Dedifferentiated amniotic fluid mesenchymal stem cell (primary cell): ENCODE measurements around the gene EIF4B.

Source experiments
- DNase-seq: peaks from one replicate; pipeline ENCODE4 v3.0.0-alpha.2; 2016; ENCODE audit errors: extremely low spot score

EIF4B gene

DNA sequence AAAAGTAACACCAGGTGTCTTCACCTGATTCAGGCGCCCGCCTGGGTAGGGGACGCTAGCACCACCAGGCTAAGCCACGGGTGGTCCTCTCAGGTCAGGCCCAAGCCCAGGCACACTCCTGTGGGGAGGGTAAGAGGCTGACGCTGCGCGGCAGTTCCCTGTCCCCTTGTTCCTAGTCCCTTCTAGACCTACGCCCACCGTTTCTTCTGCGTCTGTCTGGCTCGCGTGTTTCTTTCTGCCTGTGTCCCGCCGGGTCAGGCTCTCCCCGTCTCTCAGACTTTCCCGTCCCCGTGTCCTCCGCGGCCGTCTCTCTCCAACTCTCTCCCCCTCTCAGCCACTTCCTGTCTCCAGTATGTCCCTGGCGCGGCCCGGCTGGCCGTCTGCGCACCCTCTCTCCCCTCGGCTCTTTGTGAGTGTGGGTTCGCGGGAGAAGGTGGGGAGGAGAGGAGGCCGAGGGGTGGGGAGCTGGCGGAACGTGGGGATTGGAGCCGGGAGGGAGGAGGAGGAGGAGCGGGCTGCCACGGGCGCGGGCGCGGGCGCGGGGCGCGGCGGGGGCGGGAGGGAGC, 40.5 kb downstream of the EIF4B start:
- peak; percentile 73 for DNase-seq

DNA sequence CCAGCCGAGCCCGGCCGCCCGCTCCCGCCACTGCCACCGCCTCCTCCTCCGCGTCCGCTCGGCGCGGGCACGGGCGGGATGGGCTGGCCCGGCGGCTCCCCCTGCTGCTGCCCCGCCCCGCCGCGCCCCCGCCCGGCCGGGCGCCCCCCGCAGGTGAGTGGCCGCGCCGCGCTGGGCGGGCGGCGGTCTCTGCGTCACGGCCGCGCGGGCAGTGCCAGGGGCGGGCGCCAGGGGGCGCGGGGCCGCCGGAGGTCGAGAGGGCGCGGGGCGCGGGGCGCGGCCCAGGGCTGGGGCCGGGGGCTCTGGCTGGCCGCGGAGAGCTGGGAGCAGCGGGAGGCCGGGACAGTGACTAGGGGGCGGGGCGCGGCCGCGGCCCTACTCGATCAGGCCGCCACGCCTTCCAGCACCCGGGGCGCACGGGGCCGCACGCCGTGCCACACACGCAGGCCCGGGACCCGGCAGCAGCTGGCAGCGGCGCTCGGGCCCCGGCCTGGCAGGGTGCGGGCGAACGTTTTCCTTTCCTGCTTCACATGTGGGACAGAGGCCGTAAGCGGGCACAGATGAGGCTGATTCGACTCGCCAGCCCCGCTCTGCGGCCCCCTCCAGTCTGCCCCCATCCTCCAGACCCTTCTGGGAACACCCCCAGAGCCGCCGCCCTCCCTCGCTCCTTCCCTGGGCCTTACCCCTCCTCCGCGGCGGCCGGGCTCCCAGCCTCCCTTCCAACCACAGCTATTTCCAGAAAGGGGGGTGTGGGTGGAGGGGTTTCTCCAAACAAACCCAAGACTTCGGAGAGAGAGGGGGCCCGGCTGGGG, 41.2 kb downstream of the EIF4B start:
- peak; percentile 69 for DNase-seq

DNA sequence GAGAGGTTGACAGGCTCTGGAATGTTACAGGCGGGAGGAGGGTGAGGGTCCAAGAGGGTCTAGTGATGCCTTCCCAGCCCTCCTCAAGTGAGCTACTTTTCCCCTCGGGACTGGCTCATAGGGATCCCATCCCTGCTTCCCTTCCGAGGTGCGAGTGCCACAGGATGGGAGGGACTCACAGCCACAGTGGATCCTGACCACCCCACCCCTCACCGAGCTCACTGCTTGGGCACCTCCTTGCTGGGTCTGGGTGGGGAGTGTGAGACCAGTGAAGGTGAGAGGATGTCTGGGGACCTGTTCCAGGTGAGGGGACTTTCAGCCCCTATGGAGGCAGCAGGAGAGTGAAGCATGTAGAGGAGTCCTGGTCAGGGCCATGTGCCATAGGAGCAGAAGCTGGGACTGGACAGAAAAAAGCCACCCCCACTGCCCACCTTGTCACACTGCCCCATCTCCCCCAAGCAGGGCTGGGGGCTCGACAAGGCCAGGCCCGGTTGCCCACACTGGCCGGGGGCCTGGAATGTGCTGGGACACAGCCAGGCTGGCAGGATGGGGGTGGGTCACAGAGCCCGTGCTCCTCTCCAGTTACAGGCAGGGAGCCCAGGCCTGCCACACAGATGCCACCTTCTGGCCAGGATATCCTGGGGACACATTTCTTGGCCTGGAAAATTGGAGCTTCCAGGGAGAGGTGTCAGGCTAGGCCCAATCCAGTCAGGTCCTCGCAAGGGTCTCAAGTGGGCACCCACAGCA, 42.0 kb downstream of the EIF4B start:
- DNase-seq: no peak

DNA sequence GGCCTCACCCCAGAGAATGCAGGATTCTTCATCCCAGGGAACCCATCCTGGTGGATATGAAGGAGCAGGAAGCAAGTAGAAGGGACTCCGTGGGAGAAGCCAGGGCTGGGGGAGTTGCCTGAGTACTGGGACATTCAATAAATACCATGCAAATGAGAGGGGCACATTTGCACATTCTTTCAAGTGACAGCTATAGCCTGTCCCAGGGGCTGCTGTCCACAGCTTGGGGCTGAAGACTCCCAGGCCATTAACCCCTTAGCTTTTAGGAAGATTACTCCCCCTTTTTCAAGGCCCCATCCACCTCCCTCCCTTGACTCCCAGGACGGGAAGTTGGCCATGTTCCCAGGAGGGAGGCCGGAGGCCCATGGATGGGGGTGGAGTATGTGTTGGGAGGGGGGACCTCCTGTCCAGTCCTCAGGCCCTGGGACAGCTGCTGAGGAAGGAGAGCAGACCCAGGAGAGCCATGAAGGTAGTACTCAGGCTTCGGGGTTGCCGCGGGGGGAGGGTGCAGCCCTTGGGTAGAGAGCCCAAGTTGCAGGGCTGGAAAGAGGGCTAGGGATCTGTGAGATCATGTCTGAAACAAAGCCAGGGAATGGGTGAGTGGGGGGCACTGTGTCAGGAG, 42.6 kb downstream of the EIF4B start:
- no peak for DNase-seq

DNA sequence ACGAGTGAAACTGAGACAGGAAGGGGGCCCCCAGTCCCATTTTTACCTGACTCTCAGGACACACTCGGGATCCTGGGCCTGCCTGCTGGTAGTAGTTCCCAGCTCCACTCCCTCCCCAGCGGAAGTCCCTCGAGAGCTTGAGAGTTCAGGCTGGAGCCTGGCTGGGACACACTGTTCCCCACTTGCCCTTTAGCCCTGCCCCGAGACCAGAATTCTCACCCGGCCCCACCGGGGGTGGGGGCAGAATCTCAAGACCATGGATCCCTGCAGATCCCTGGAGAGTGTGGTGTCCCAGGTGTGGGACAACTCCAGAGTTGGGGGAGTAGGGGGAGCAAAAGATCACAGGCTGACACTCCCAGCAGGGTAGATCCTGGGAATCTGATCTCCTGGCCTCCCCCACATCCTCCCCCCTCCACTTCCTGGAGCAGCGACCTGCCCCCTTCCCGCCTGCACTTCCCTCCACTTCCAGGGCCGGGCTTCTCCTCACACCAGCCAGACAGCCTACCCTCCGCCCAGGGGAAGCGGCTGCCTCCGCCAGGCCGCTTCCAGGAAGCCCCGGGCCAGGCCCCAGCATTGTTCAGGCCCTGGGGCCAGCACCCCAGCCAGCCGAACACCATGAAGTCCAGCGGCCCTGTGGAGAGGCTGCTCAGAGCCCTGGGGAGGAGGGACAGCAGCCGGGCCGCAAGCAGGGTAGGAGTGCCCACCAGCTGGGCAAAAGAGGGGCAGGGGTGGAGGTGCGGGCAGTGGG, 43.5 kb downstream of the EIF4B start, which contains the start of gene TNS2:
Gene TNS2, plus strand, starts transcription at position 495 of the 748 bp plus-strand sequence. Its CDS starts 121 bp downstream, at position 616.
- DNase-seq: peak; percentile 27

DNA sequence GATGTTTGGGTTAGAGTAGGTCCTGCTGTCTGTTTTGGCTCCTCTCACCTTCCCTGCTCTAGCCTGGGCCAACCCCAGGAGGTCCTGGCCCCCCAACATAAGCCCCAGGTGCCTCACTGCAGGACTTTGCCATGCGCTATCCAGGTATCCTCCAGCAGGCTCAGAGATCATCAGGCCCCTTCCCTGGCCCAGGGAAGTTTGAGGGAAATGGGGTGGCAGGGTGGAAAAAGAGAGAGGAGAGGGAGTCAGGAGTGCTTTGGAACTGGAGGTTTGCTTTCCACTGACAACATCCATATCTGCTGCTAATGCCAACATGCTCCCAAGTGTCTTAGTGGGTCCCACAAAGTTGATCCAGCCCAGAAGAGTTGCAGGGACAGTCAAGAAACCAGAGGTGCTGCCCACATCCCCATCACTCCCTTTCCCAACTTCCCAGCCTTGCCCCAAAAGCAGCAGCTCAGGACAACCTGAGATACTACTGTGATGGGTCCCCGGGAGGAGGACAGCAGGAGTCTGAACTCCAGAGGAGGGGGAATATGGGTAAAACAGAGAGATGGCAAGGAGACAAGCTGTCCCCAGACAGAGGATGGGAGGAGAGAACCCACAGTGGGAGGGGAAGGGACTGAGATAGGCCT, 44.3 kb downstream of the EIF4B start:
- DNase-seq: no peak

DNA sequence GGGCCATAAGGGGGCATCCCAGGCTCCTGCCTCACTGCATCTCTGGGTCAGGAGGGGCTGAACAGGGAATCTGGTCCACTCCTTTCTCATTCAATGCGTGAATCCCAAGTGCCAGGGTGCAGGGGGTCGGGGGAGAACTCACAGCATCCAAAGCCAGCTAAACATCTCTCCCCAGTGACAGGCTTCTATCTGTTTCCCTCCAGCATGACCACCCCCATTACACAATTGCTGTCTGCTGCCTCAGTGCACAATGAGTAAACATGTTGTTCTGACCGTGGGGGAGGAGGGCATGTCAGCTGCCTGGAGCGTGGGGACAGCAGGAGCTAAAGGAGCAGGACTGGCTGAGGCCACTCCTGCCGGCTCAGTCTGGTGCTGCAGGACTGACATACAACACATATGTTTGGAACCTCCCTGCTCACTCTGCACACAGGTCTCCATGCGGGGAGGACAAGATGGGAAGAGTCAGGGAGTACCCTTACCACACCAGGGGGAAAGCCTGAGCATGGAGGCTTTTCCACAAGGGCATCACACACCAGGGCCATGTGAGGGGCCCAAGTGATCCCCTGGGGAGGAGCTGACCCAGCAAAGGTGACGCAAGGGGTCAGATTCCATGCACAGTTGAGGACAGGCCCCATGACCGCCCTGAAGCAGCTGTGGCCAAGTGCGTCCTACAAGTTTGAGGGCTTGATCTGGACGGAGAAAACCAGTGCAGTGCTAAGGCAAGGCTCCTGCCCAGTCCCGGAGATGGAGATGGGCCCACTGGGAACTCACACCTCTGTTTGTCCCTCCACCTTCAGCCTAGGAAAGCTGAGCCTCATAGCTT, 45.0 kb downstream of the EIF4B start:
- peak; percentile 26 for DNase-seq

DNA sequence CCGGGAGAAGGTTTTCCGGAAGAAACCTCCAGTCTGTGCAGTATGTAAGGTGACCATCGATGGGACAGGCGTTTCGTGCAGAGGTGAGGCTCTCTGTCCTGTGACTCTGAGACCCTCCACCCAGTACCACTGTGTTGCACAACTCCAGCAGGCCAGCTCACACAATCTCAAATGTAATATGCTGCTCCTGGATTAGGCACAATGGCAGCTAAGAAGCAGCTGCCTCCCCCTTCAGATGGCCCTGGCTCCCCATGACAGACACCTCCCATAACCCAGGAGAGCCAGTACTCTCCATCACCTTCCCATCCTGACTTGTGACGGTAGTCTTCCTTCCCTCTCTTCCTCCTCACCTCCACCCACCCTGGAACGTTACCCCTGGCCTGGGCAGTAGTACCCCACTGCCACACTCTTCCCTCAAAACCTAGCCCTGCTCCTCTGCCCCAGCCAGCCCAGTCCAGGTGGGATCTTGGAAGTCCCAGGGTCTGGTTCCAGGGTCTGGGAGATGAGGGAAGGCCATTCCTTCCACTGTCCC, 45.7 kb downstream of the EIF4B start:
- DNase-seq: no peak

DNA sequence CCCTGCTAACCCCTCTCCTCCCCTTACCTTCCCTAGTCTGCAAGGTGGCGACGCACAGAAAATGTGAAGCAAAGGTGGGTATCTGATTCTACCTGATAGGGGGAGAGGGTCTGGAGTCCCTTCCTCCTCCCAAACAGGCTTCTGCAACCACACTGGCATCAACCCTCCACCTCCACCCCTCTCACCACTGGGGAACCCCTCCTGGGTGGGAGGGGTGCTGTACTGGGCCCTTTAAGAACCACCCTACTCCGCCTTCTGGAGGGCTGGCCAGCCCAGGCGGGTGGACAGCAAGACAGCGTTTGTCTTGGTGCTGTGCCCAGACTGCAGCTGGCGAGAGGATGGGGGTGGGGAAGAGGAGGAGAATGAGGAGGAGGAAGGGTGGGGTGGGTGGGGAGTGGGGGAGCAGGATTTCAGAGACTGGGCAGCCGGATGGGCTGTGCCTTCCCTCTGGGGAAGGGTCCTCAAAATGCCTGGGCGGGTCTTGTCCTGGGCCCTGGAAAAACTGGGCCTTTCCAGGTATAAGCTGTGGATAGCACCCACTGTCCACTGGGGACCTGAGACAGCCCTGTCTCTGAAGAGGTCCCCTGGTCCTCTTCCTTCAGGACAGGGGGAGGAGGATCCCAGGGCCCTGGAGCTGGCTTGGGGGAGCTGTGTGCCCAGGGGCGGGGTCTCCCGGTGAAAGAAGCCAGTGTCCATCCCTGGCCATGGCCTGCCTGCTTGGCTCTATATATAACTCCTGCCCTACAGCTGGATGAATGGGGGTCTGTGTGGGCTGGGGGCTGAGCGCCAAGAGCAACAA, 46.4 kb downstream of the EIF4B start:
- DNase-seq: peak; percentile 71

DNA sequence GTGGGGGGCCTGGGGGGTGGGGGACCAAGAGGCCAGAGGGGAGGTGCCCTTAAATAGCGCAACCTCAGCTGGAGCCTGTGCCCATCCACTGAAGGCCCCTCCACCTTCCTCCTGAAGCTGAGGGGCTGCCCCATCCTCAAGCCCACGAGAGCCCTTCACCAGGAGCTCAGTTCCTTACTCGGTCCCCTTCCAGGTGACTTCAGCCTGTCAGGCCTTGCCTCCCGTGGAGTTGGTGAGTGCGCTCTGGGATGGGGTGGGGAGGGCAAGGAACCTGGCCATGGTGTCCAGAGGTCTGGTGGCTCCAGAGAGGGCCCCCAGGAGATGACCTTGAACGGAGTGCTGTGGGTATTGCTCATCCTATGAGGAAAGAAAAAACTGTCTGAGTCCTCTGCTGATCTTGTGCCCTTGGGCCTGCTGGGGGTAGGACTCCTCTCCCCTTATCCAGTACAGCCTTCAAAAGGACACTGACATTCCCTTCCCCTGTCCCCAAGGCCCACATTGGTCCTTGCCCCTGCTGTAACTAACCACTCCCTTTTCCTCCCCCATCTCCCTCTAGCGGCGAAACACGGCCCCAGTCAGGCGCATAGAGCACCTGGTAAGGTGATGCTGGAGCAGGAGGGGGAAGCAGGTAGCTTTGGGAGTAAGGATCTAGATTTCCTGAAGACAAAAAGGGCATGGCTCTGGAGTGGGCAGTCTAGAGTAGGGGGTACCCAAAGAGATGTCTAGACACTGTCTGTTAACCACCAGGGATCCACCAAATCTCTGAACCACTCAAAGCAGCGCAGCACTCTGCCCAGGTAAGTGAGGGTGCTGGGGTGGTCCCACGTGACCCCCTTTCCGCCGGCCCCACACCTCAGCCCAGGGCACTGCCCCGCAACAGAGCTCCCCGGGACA, 47.2 kb downstream of the EIF4B start:
- no peak for DNase-seq

DNA sequence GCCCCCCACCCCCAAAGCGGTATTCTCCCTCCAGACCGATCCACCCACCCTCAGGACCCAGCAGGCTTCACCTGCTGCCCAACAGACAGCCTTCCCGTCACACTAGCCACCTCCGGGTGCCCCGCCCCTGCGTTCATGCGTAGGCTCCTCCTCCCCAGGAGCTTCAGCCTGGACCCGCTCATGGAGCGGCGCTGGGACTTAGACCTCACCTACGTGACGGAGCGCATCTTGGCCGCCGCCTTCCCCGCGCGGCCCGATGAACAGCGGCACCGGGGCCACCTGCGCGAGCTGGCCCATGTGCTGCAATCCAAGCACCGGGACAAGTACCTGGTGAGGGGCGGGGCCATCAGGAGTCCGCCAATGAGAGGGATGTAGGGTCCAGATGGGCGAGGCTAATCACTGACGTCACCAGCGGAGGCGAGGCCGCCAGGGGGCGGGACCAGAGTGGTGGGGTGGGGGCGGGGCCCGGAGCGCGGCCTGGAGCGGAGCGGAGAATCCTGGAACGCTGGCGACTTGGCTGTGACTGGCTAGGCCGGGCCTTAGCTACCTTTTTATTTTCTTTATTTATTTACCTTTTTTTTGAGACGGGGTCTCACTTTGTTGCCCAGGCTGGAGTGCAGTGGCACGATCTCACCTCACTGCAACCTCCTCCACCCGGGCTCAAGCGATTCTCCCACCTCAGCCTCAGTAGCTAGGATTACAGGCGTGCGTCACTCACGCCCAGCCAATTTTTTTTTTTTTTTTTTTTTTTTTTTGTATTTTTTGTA, 48.0 kb downstream of the EIF4B start:
- DNase-seq: no peak

DNA sequence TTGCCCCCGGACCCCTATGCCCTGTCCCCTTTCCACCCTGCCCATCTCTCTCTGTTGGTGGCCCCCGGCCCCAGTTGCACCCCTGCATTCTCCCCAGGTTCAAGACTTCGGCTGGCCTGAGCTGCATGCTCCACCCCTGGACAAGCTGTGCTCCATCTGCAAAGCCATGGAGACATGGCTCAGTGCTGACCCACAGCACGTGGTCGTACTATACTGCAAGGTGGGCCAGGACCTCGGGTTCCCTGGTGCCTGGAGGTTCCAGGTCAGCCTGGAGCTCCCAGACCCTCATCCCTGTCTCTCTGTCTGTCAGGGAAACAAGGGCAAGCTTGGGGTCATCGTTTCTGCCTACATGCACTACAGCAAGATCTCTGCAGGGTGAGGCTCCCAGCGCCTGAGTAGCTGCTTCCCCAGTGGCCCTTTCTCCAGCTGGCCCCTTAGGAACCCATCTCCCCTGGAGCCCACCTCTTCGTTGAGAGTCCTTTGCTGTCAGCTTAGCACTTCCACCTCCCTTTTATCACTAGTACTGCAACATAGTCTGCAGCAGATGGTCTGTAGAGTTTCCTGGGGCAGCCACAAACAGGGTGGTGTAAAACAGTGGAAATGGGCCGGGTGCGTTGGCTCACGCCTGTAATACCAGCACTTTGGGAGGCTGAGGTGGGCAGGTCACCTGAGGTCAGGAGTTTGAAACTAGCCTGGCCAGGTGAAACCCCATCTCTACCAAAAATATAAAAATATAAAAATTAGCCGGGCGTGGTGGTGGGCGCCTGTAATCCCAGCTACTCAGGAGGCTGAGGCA, 49.4 kb downstream of the EIF4B start:
- DNase-seq: no peak

DNA sequence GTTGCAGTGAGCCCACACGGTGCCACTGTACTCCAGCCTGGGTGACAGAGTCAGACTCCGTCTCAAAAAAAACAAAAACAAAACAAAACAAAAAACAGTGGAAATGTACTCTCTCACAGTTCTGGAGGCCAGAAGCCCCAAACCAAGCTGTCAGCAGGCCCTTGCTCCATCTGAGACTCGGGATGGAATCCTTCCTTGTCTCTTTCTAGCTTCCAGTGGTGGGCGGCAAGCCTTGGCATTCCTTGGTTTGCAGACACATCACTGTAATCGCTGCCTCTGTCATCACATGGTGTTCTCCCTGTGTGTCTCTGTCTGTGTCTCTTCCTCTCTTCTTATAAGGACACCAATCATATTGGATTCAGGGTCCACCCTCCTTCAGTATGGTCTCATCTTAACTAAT, 50.0 kb downstream of the EIF4B start:
- no peak for DNase-seq

DNA sequence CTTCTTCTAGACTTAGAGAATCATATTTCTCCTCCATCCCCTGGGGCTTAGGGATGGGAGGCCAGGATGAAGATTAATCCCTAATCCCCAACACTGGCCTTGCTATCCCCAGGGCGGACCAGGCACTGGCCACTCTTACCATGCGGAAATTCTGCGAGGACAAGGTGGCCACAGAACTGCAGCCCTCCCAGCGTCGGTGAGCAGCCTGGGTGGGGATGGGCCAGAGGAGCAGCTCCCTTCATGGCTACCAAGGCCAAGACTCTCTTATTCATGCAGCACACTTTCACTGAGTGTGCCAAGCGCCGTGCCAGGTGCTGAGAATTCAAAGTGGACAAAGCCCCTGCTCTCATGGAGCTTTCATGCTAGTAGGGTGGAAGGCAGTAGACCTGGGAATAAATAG, 50.6 kb downstream of the EIF4B start:
- no peak for DNase-seq

DNA sequence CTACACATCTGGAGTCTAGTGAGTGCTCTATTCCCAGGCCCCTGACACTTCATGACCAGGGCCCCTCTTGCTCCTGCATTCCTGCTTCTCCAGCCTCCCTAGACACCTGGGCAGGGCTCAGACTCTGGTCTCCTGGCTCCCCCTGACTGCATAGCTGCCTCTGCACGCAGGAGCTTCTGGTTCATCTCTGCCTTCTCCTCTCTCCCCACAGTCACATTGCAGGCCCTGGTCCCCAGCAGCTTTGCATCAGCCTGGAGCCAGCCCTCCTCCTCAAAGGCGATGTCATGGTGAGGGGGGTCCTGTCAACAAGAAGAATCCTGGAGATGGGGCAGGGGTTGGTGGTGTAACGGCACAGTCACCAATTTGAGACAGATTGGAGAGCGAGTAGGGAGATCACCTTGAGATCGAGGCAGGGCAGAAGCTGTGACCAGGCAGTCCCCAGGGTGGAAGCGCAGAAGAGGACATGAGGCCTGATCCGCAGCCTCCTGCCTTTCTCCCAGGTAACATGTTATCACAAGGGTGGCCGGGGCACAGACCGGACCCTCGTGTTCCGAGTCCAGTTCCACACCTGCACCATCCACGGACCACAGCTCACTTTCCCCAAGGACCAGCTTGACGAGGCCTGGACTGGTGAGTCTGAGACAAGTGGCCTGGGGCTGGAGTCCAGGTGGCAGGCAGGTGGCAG, 51.7 kb downstream of the EIF4B start:
- DNase-seq: no peak
